ENCODE results near the gene SOCS3.

SOCS3 gene

GRCh38 chr17:78390241-78391050, 30.6 kb upstream of the SOCS3 start:
- no peak for DNase-seq (ENCODE audit: low spot score)

GRCh38 chr17:78387977-78388941, 28.4 kb upstream of the SOCS3 start:
- no peak for DNase-seq (ENCODE audit: low spot score)

- no peak for DNase-seq (ENCODE audit: low spot score)
Observed at GRCh38 chr17:78384479-78385175, 24.8 kb upstream of the SOCS3 start.

- DNase-seq (ENCODE audit: low spot score) = no peak
Observed at GRCh38 chr17:78383725-78384471, 24.0 kb upstream of the SOCS3 start.

- no peak for DNase-seq (ENCODE audit: low spot score)
Observed at GRCh38 chr17:78381601-78382232, 21.8 kb upstream of the SOCS3 start.

GRCh38 chr17:78380370-78380769, 20.5 kb upstream of the SOCS3 start:
- DNase-seq (ENCODE audit: low spot score) = no peak

- no peak for DNase-seq (ENCODE audit: low spot score)
Observed at GRCh38 chr17:78379131-78379491, 19.2 kb upstream of the SOCS3 start.

GRCh38 chr17:78378225-78379130, 18.6 kb upstream of the SOCS3 start, which contains the start of gene PGS1:
Gene PGS1 (plus strand): TSS chr17:78378649. CDS start chr17:78378666, 17 bp downstream.
- DNase-seq (ENCODE audit: low spot score) = peak; percentile 87

- DNase-seq (ENCODE audit: low spot score) = no peak
Observed at GRCh38 chr17:78377858-78378224, 18.0 kb upstream of the SOCS3 start.

- no peak for DNase-seq (ENCODE audit: low spot score)
Observed at GRCh38 chr17:78376161-78376560, 16.3 kb upstream of the SOCS3 start.

GRCh38 chr17:78375401-78376151, 15.7 kb upstream of the SOCS3 start:
- DNase-seq (ENCODE audit: low spot score) = no peak

GRCh38 chr17:78374631-78375274, 14.9 kb upstream of the SOCS3 start:
- peak; percentile 73 for DNase-seq (ENCODE audit: low spot score)

GRCh38 chr17:78374189-78374588, 14.3 kb upstream of the SOCS3 start:
- DNase-seq (ENCODE audit: low spot score) = no peak

- no peak for DNase-seq (ENCODE audit: low spot score)
Observed at GRCh38 chr17:78372841-78373240, 13.0 kb upstream of the SOCS3 start.

- no peak for DNase-seq (ENCODE audit: low spot score)
Observed at GRCh38 chr17:78371056-78371455, 11.2 kb upstream of the SOCS3 start.

GRCh38 chr17:78369791-78370381, 10.0 kb upstream of the SOCS3 start:
- no peak for DNase-seq (ENCODE audit: low spot score)

- no peak for DNase-seq (ENCODE audit: low spot score)
Observed at GRCh38 chr17:78368854-78369495, 9.1 kb upstream of the SOCS3 start.

GRCh38 chr17:78368348-78368747, 8.5 kb upstream of the SOCS3 start:
- no peak for DNase-seq (ENCODE audit: low spot score)

Data from iPS-NIHi11 (cell line).